HFF-Myc (cell line): ENCODE data around the gene ATRNL1.
A peak's percentile ranks its signal among the peaks of the same experiment; 100 is the strongest.

Source experiments
- DNase-seq: peaks from one replicate; pipeline ENCODE4 v3.0.0-alpha.2; 2011; ENCODE audit warnings: low read depth; ENCODE audit errors: extremely low read depth
- H3K4me3 ChIP-seq: replicated peaks from 2 replicates; pipeline ENCODE4 v1.5.1; 2011; ENCODE audit warnings: low read depth, mild to moderate bottlenecking, control low read depth, low read length
- TF ChIP-seq, protein P1 (sequence below): IDR thresholded peaks from 2 replicates; pipeline ENCODE4 v1.5.1; 2012; ENCODE audit warnings: mild to moderate bottlenecking, low read depth, low read length, control low read depth; ENCODE audit errors: missing control alignments

The ATRNL1 gene

DNA sequence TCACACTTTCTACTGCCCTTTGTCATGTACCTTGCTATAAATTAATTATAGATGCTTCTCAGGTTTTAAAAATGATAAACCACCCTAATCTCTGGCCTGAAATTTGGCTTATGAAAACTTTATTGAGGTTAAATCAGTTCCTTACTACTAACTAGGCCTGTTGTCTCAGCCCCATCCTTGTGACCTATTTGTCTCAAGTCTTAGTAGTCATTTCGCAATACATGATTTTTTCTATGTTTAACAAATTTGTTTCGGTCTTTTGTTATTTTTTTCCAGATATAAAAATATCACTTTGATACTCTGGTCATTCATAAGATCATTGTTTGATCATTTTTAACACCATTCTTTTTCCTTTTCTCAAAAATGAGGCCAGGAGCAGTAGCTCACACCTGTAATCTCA lies 768.3 kb downstream of the ATRNL1 start:
- DNase-seq, result no peak
- TF ChIP-seq, protein P1, sequence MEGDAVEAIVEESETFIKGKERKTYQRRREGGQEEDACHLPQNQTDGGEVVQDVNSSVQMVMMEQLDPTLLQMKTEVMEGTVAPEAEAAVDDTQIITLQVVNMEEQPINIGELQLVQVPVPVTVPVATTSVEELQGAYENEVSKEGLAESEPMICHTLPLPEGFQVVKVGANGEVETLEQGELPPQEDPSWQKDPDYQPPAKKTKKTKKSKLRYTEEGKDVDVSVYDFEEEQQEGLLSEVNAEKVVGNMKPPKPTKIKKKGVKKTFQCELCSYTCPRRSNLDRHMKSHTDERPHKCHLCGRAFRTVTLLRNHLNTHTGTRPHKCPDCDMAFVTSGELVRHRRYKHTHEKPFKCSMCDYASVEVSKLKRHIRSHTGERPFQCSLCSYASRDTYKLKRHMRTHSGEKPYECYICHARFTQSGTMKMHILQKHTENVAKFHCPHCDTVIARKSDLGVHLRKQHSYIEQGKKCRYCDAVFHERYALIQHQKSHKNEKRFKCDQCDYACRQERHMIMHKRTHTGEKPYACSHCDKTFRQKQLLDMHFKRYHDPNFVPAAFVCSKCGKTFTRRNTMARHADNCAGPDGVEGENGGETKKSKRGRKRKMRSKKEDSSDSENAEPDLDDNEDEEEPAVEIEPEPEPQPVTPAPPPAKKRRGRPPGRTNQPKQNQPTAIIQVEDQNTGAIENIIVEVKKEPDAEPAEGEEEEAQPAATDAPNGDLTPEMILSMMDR, result no peak
- H3K4me3 ChIP-seq, result no peak overlapping the region

DNA sequence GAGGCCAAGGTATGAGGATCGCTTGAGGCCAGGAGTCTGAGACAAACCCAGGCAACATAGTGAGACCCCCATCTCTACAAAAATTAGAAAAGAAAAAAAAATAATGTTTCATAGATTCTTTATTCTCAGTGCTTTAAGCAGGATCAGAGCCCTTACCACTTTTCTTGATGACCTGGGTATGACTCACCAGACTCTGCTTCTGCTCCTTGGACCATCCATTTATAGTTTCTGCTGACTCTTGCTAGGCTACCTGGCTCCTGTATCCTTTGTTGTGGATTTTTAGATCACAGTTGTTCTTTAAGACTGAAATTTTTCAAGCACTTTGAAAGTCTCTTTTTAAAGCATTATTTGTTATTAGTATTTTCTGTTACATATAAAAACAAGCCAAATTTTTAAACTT lies 768.7 kb downstream of the ATRNL1 start:
- DNase-seq, result peak; percentile 10

GRCh38 chr10:115866174-115866573 lies 773.0 kb downstream of the ATRNL1 start:
- TF ChIP-seq, protein P1, result no peak
- DNase-seq, result no peak
- H3K4me3 ChIP-seq, result no peak overlapping the region

More for the DNA sequence above, 768.7 kb downstream of the ATRNL1 start:
- no peak overlapping the region for H3K4me3 ChIP-seq
- TF ChIP-seq, protein P1, result no peak

DNA sequence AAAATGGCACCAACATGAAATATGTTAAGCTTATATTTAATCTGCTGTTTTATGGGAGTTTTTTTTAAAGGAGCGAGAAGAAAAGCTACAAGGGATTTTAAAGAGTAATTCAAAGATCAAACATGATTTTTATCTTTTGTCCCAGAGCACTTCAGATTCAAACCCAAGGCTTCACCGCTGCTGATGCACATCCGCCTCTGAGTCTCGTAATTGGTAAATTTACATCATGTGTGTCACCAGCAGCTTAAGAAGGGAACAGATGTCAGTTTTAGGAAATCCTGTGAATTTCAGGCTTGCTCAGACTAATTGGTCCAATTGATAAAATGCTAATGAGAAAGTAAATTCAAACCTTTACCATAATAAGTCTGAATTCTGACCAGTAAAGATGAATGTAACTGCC lies 773.5 kb downstream of the ATRNL1 start:
- DNase-seq, result no peak
- TF ChIP-seq, protein P1, result no peak
- no peak overlapping the region for H3K4me3 ChIP-seq

DNA sequence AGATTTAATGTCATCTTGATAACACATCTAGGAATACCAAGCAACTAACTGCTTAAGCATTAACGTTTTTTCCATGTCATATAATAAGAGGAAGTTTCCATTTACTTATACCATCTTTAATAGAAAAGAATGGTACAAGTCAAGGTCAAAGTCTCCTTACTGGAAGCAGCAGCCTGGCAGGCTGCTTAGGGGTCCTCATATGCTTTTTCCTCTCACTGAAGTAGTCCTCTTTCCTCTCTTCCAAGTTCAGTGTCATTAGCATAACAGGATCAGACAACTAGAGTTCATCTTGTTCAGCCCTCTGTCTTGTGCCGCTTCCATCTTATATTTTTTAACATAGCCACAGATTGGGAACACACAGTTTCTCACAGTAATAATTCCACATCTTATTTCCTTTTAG lies 774.1 kb downstream of the ATRNL1 start:
- DNase-seq, result no peak
- TF ChIP-seq, protein P1, result no peak
- no peak overlapping the region for H3K4me3 ChIP-seq

GRCh38 chr10:115871855-115872254 lies 778.7 kb downstream of the ATRNL1 start:
- no peak overlapping the region for H3K4me3 ChIP-seq
- TF ChIP-seq, protein P1, result no peak
- DNase-seq, result no peak

GRCh38 chr10:115875172-115875571 lies 782.0 kb downstream of the ATRNL1 start:
- TF ChIP-seq, protein P1, result no peak
- DNase-seq, result no peak
- H3K4me3 ChIP-seq, result no peak overlapping the region
